RWPE2 (cell line): ENCODE measurements around the gene MST1.

Experiments
- ATAC-seq: fragments of 200-7000 bp; cut with Tn5 transposase; 3 replicates; pipeline ENCODE4 v1.9.1; 2021; ENCODE audit warnings: low read depth
- DNase-seq: peaks from one replicate; pipeline ENCODE4 v3.0.0-alpha.2; 2020; ENCODE audit warnings: low spot score
- H3K27ac ChIP-seq: fragments of 450-650 bp; 2 replicates; pipeline ENCODE4 v1.5.1; 2017; ENCODE audit warnings: mild to moderate bottlenecking; ENCODE audit not compliant: poor library complexity, severe bottlenecking
- H3K27me3 ChIP-seq: fragments of 250-450 bp; sonication (Bioruptor Pico); 2 replicates; pipeline ENCODE4 v1.5.1; 2021; ENCODE audit warnings: mild to moderate bottlenecking, moderate library complexity; ENCODE audit not compliant: insufficient read depth, poor library complexity, severe bottlenecking
- H3K36me3 ChIP-seq: fragments of 250-450 bp; sonication (Bioruptor Pico); 2 replicates; pipeline ENCODE4 v1.5.1; 2020; ENCODE audit warnings: low read depth, mild to moderate bottlenecking, moderate library complexity
- H3K4me1 ChIP-seq: fragments of 250-450 bp; sonication (Bioruptor Pico); 2 replicates; pipeline ENCODE4 v1.5.1; 2021; ENCODE audit warnings: mild to moderate bottlenecking, moderate library complexity; ENCODE audit not compliant: insufficient read depth, poor library complexity, severe bottlenecking
- H3K4me3 ChIP-seq: fragments of 250-450 bp; sonication (Bioruptor Pico); 2 replicates; pipeline ENCODE4 v1.5.1; 2021; ENCODE audit warnings: mild to moderate bottlenecking, moderate library complexity; ENCODE audit not compliant: severe bottlenecking
- H3K9me3 ChIP-seq: fragments of 250-450 bp; sonication (Bioruptor Pico); 2 replicates; pipeline ENCODE4 v1.5.1; 2021; ENCODE audit warnings: mild to moderate bottlenecking, moderate library complexity; ENCODE audit not compliant: severe bottlenecking
- CTCF ChIP-seq: fragments of 450-650 bp; IDR thresholded peaks from one replicate; pipeline ENCODE4 v1.5.1; 2017; ENCODE audit warnings: mild to moderate bottlenecking, moderate library complexity; ENCODE audit not compliant: poor library complexity, severe bottlenecking

Gene MST1

DNA sequence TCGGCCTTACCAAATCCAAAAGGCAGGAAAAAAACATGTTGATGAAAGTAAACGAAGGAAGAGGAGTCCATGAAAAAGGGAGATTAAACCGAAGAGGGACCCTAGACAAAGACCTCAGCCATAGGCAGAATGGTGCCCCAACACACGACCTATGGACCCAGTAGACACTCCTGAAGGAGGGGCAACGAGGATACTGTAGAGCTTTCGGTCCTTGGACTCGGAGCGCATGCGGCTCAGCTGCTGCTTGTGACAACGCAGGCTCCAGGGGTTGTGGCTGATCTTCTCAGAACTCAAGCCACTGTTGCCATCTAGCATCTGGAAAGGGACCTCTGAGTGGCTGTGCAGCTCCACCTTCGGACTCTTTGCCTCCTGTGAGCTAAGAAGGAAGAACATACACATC is 43.3 kb upstream of the MST1 start:
- no peak for TF ChIP-seq CTCF
- Histone ChIP-seq H3K4me1 (no peaks in the 10 kb centered on the region), H3K27me3 (no peaks in the 10 kb centered on the region), H3K36me3 (peaks cover 69% of the 10 kb centered on the region), H3K9me3 (no peaks in the 10 kb centered on the region), H3K4me3 (no peak overlapping the region), H3K27ac (no peak overlapping the region)
- ATAC-seq, result no peak
- no peak for DNase-seq

- DNase-seq (no peak), ATAC-seq (no peak)
- Histone ChIP-seq H3K36me3 (peaks cover 49% of the 10 kb centered on the region), H3K4me3 (no peak overlapping the region), H3K27me3 (no peaks in the 10 kb centered on the region), H3K9me3 (no peaks in the 10 kb centered on the region), H3K4me1 (no peaks in the 10 kb centered on the region), H3K27ac (no peak overlapping the region)
- TF ChIP-seq CTCF, result no peak
Measured at GRCh38 chr3:49729966-49730609, 40.8 kb upstream of the MST1 start.

GRCh38 chr3:49727924-49728361 is 38.7 kb upstream of the MST1 start:
- H3K36me3 ChIP-seq, result peaks cover 30% of the 10 kb centered on the region

DNA sequence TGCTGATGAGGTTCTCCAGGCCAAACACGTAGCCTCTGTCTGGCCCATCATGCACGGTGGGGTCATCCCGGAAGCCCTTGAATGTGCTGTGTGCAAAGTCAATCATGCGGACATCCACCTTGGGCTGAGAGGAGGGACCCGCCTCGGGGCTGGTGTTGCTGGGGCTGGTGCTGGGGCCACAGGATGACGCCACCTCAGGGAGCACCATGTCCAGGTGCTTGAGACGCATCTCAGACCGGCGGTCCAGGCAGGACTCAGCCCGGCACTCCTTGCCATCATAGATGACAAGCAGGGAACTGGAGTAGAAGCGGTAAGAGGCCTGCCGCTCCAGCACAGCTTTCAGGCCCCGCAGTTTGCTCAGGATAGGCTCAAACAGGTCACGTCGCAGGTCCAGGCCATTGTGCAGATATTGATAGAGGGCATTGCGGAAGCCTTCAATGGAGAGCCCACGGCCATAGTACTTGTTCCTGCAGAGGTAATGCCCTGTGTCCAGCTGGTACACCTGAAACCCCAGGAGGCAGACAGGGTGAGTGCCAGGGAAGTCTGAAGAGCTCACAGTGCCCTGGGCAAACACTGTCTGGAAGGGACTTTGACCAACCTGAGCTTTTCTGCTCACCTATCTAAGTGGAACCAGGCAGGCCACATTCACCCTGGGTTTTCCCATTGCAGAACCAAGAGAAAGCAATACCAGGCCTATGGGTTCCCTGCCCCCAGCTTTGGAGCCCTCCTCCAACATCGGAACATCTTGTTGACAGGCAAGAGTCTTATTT is 38.1 kb upstream of the MST1 start:
- no peaks in the 10 kb centered on the region for H3K9me3 ChIP-seq

More at GRCh38 chr3:49727924-49728361, 38.7 kb upstream of the MST1 start:
- Histone ChIP-seq H3K4me3 (no peak overlapping the region), H3K27ac (no peak overlapping the region), H3K4me1 (no peaks in the 10 kb centered on the region), H3K27me3 (no peaks in the 10 kb centered on the region), H3K9me3 (no peaks in the 10 kb centered on the region)
- TF ChIP-seq CTCF, result no peak
- ATAC-seq (no peak), DNase-seq (no peak)

More for the DNA sequence above, 38.1 kb upstream of the MST1 start:
- ATAC-seq (no peak), DNase-seq (no peak)
- peaks cover 28% of the 10 kb centered on the region for H3K36me3 ChIP-seq
- TF ChIP-seq CTCF, result no peak
- no peak overlapping the region for H3K27ac ChIP-seq
- no peaks in the 10 kb centered on the region for H3K4me1 ChIP-seq
- H3K27me3 ChIP-seq, result no peaks in the 10 kb centered on the region
- no peak overlapping the region for H3K4me3 ChIP-seq
